Measurements from ENCODE around the gene CGRRF1.

The CGRRF1 gene

DNA sequence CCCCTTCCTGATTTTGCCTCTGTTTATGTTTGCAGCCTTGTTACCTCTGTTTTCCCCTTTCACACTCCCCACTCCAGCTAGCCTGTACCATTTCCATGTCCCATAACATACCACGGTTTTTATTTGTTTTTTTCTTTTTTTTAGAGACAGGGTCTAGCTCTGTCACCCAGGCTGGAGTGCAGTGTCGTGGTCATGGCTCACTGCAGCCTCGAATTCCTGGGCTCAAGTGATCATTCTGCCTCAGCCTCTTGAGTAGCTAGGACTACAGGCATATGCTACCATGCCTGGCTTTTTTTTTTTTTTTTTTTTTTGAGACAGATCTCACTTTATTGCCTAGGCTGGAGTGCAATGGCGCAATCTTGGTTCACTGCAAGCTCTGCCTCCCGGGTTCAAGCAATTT, 38.8 kb downstream of the CGRRF1 start:
- no peak for DNase-seq (ENCODE audit: low read depth)

DNA sequence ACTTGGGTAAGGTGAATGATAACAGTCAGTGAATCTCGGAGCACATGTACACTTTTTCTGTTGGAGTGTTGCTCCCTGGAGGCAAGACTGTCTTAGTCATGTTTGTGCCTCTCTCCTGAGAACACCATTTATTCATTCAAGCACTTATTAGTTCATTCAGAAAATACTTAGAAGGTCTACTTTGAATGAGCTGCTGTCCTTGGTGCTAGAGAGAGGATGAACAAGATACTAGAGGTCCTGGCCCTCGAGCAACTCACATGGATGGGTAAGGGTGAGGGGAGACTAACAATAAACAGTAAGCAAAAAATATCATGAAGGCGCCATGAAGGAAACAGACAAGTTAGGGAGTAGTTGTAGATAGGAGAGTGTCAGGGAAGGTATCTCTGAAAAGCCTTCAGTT, 40.2 kb downstream of the CGRRF1 start:
- DNase-seq (ENCODE audit: low read depth) = peak; percentile 35

DNA sequence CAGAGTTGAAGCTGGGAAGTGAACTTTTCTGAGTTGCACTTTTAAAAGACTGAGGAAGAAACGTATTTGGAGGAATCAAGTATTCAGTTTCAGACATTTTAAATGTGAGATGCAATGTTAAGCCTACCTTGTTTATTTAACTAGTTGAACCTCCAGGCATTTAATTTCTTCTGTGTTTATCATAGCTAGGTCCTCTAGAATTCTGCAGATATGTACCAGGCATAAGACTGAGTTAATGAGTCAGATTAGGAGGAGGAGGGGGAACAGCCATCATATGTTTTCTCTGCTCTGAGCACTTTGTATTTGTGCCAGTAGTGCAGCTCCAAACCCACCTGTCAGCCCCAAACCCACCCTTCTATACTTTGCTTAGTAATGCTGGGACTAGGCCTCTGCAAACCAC, 40.8 kb downstream of the CGRRF1 start:
- no peak for DNase-seq (ENCODE audit: low read depth)

DNA sequence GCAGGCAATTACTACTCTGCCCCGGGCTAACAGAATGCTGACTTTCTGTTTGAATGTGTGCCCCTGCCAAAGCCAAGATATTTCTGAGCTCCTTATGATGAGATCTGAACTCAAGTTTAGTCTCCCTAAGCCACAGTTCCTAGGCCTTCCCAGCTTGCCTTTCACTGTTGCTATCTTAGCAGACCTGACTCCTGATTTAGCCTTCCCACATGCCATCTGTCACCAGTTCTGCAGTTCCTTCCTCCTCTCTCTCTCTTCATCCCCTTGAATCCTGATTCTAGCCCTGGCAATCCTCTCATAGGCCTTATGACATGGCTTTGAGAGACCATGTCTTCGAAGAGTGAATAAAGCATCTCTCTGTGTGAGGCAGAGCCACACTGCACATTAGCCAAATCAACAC, 44.7 kb downstream of the CGRRF1 start:
- no peak for DNase-seq (ENCODE audit: low read depth)

DNA sequence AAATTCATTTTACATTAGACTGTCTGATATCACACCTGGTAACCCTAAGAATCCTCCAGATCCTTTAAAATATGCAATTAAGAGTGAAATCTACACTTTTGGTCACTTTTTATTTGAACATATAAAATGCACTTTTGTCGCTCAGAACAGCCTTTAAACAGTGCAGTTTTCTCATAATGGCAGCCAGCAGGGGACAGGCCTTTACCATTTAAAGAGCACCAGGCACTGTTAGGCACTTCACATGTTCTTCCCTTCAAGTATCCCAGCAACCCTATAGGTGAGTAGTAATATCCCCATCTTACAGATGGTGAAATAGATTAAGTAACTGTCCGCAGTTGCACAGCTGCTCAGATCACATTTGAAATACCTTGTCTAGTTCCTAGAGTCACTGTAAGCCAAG, 45.9 kb downstream of the CGRRF1 start:
- no peak for DNase-seq (ENCODE audit: low read depth)

DNA sequence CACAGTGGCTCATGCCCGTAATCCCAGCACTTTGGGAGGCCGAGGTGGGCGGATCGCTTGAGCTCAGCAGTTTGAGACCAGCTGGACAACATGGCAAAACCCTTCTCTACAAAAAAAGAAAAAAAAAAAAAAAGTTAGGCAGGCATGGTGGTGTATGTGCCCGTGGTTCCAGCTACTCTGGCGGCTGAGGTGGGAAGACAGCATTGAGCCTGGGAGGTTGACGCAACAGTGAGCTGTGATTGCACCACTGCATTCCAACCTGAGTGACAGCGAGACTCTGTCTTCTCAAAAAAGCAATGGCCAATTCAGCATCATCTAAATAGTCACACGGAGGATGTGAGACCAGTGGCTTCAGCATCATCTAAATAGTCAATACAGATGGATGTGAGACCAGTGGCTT, 46.8 kb downstream of the CGRRF1 start:
- DNase-seq (ENCODE audit: low read depth) = peak; percentile 40

DNA sequence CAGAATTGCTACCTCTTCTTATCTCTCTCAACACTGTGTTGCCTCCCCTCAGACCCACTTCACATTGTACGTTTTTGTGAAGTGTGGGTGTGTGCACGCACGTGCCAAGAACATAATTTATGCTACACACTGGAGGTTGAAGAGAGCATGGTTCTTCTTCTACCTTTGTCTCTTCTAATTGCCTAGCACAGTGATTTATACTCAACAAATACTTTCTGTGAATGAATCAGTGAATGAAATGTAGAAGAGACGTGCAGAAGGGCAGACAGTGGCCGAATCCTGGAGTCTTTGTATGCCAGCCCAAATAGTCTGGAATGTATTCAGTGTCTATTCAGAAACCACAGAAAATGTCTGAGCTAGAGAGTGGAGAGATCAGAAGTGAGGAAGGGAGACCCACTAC, 52.6 kb downstream of the CGRRF1 start:
- peak; percentile 12 for DNase-seq (ENCODE audit: low read depth)

DNA sequence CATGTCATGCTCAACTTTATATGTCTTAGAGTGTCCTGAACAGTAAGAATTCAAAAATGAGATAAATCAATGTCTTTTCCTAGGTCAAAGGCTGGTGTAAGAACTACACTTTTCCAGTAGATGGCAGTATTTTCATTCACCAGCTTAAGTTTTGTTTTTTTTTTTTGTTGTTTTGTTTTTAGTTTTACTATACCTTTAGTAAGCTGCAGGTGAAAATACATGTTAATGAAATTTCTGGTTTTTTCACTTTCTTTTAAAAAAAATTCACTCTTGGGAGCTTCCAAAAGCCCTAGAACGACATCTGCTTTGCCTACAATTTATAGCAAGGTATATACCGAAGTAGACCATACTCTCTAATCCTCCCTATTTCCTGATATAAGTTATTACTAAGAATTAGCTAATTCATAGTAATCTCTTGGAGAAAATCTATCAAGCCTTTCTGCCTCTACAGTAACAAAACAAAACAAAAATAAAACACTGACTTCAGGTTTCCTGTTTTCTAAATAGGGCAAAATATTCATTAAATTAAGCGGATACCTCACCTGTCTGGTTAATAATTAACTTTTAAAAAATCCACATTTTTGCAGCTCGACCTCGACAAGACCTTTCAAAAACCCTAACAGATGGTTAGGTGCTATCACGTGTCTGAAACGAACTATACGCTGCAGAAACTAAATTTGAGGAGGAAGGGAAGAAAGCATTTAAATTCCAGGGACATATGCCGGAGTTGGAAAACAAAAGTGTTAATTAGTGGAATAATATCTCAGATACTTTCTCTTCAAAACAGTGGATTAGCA, 54.6 kb downstream of the CGRRF1 start:
- peak; percentile 59 for DNase-seq (ENCODE audit: low read depth)

DNA sequence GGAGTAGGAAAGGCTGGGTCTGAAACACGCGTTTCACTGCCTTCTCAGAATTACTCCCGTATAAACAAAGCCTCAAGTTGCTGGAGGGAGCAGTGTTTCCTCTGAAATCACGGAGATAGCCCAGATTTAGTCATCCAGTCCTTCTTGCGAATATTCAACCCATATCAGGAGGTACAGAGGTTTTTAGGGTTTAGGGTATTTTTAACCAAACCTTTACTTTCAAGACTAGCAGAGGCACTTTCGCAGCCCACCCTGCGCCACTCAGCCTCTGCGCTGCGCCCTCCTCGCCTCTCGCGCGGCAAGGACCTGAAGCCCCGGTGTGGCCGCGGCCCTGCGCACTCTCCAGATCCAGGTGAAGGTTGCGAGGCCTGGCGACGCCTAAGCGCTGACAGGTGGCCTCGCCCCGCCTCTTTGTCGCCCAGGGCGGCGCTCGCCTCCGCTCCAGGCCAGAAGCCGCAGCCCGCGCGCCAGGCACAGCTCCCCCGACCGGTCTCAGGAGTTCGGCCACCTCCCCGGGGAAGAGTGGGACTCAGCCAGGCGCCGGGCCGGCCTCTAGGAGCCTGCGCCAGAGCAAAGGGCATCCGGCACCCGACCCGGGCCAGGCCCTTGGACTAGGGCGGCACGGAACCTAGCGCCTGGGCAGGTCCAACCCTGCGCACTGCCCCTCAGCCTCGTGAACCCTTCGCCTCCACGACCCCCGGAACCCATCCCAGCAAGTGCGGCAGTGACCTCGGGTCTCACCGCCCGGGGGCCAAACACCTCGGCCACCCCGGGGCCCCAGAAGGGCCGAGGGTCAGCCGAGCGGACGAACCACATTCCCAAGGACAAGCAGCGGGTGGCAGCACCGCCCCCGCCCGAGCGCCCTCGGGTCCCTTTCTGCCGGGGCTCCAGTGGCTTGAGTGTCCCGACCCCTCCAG, 55.4 kb downstream of the CGRRF1 start:
- DNase-seq (ENCODE audit: low read depth) = peak; percentile 78

DNA sequence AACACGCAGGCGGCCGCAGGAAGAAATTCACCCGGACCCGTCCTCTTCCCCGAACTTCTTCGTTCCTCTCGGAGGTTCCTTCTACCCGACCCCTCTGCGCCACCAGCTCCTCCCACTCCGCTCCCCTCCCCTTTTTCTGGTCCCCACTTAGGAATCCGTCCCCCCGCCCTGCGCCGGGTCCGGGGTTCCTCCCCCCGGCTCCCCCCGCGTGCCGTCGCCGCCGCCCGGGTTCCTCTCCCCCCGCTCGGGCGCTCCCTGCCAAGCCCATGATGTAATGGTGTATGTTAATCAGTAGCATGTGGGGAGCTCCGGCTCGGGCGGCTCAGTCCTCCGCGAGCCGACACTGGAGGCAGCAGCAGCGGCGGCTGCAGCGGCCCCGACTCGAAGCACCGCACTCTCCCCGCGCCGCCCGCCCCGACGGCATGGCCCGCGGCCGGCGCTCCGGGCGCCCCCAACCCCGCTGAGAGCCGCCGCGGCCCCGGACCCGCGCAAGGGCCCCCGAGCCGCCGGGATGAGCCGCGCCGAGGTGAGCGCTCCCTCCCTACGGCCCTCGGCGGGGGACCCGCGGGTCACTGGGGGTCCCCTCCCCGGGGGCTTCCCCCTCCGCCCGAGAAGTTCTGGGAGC, 56.2 kb downstream of the CGRRF1 start:
- peak; percentile 77 for DNase-seq (ENCODE audit: low read depth)

DNA sequence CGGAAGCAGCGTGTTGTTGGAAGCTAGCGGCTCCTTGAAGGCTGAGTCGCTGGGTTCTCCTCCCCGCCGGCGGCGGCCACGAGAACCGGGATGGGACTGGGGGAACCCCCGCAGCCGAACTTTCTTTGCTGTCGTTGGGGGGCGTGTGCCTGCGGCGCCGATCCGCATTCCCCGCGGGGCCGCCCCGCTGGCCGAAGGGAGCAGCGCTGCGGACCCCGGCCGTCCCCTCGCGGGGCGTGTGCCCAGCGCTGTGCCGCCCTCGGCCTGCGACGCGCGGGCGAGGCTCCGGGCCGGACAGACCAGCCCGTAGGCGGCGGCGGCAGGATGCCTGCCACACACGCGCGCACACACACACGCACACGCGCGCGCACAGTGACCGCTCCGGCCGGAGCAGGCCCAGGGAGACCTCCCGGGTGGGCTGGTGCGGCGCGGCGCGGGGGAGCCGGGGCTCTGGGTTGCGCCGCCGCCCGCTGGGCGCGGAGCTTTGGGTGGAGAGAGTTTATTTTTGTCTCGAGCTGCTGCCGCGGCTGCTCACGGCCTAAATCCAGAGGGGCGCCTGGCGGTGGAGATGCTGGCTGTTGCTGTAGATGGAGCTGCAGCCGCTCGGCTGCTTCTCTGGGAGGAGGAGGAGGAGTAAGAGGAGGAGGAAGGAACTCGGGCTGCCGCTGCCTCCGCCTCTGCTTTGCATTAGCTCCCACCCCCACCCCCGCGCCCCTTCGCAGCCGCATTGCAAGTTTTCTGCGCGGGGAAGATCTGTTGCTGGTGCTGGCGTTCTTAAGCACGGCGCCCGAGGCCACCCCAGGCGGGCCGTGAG, 56.9 kb downstream of the CGRRF1 start, which contains the start of gene SAMD4A:
SAMD4A (plus strand) TSS at position 719 of the 814 bp plus-strand sequence. CDS start 789 bp downstream, outside the sequence.
- DNase-seq (ENCODE audit: low read depth) = peak; percentile 88

DNA sequence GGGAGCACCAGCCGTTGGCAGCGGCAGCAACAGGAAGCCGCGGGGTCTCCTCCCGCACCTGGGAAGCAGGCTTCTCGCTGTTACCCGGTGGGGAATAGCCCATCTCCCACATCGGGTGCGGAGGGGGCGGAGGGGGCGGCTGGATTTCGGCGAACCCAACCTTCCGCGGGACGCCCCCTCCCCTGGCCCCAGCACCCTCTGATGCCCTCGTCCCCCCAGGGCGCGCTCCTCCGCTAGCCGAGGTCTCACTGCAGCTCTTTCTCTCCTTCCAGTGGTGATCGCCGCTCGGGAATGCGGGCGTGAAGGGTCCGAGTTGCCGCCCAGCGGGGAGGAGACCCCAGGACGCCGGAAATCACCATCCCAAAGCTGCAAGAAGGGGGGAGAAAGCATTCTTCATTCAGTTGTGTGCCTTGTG, 57.5 kb downstream of the CGRRF1 start:
- DNase-seq (ENCODE audit: low read depth) = no peak

DNA sequence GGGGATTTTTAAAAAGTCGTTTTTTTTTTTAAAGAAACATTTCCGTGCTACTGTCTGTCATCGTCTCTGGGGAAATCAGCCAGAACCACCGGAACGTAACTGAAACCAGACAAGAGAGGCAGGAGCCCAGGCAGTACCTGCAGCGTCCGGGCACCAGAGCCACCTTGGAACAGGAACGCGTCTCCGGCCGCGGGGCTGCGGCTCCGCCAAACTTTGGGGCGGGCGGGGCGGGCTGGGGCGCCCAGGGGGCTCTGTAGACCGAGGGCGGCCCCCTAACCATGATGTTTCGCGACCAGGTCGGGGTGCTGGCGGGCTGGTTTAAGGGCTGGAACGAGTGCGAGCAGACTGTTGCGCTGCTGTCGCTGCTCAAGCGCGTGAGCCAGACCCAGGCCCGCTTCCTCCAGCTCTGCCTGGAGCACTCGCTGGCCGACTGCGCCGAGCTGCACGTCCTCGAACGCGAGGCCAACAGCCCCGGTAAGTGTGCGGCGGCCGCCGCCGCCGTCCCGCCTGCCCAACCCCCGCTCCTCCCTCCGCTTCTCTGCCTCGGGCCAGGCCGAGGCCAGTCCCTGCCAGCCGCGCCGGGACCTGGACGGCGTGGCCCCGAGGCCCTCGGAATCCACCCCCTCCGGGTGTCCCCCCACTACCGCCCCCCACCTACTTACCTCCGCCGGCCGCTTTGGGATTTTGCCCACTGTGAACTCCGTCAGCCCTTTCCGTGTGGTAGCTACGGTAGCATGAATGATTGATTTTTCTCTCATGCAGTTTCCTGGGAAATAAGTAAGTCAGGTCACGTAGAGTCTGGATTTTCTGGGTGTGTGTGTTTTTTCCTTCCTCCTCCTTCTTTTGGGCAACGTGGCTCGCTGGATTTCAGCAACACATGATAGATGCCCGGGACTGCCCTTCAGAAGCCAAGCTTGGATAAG, 58.2 kb downstream of the CGRRF1 start:
- peak; percentile 53 for DNase-seq (ENCODE audit: low read depth)

DNA sequence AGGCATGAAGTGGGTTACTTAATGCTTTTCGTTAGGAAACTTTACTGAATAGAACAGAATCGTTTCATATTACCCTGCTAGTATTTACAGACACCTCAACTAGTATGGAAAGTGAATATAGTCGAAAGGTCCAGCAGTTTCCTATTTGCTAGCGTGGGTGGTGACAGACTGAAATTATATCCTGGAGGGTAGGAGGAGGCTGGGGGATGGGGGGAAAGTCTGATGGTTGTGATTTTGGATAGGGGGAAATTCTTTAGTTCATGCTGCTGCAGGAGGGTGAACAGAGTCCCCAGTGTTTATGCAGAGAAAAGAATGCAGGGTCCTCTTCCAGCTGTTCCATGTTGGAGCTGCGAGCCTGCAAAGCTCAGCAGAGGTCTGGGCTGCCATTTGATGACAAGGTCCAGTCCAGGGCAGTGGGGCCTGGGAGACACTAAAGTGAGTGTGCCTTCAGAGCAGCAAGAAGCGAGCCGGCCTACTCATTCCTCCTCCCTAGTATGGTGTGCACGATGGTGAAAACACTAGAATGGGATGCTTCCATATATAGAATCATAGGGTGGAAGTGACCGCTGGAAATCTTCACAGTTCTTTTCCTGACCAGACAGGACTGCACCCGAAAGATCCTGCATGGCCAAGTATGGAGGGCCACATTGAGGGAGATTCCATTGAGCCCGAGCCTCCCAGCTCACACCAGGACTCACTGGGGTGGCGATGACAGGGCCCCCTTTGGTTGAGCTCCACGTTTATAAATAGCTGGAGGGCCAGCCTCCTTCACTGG, 59.3 kb downstream of the CGRRF1 start:
- peak; percentile 17 for DNase-seq (ENCODE audit: low read depth)

DNA sequence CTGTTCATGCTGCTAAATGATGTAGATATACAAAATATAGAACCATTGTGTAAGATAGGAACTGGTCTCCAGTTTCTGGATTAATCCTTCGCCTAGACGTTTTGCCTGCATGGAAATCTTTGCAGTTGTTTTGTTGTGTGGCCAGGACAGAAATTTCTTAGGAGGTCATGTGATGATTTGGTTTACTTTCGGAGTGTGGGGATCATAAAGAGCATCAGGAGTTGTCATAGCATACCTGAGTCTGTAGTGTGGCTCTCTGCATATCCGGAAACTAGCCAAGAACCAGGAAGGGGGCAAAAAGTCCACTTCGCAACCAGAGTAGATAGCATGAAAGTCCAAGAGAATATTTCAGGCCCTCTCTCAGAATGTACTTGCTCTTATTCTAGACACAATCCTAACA, 60.3 kb downstream of the CGRRF1 start:
- DNase-seq (ENCODE audit: low read depth) = no peak

DNA sequence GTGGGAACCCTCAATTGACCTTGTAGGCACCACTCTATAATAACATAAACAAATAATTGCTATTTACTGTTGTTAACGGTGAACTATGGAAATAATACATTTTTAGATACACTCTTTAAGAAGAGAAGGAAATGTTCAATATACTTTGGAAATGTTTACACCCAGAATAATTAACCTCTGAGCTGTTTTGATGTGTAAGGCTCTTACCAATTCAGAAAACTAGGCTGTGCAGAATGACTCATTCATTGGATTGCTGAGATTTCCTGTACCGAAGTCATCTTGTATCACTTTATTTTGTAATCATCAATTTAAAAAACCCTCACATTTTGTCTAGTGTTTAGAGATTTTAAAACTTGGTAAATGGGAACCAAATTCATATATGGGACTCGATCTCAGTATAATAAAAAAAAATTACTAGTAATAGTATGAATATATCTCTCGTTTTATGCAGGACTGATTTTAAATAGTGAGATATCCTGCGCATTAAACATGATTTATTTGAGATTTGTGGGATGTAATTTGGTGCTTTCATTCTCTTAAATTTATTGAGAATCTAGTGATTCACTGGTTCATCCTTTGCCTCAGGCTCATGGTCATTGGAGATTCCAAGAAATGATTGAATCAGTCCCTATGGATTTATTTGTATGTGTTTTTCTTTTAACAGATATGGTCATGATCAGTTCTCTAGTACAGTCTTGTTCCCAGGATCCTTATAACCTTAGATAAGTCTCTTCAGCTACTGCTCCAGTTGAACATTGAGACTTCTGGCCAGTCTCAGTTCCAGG, 61.1 kb downstream of the CGRRF1 start:
- DNase-seq (ENCODE audit: low read depth) = peak; percentile 78

DNA sequence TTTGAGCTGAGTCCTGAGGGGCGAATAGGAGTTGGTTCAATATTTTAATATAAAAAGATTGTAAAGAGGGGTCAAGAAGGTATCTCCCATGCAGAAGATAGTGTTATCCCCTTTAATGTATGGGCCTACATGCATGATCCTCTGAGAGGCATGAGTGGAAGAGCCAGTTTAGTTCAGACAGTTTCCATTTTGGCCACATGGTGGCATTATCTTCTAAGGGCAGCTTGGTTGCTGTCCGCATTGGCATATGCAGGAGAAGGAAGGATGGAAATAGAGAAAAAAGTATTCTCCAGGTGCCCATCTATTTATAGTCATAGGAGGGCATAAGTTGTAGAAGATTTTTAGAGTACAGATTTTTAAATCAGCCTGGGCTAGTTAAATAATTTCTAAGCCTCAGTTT, 62.6 kb downstream of the CGRRF1 start:
- DNase-seq (ENCODE audit: low read depth) = peak; percentile 48

DNA sequence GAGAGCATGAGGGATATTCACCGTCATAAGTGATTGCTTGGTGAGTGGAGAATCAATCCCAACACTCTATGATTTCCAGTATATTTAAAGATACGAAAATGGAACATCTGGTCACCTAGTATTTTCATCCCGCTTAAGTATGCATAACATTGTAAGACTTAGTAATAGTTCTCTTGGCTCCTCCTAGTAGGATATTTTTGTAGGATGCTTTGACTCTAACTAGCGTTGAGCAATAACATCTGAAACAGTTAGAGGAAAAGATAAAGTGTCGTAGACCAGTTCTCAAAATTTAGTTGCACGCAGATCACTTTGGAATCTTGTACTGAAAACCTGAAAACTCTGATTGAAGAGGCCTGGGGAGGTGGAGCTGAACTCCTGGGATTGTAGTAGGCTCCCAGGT, 64.8 kb downstream of the CGRRF1 start:
- no peak for DNase-seq (ENCODE audit: low read depth)

DNA sequence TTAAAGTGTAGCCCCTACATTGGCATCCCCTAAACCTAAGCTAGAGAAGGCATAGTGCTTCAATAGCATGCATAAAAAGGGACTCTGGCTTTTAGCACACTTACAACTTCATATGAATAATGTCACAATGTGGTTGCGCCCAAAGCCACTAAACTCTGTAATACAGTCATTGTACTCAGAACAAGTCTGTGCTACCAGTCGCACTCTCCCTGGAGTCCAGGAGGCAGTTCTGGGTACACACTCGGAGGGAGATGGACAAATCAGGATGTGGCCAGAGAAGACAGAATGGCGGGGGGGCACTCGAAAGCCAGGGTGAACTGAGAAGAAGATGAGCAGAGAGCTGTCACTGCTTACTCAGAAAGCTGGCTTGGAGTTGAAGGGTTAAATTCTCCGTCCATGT, 67.8 kb downstream of the CGRRF1 start:
- DNase-seq (ENCODE audit: low read depth) = no peak

Data from amniotic epithelial cell (primary cell).